ENCODE data around the gene PRDM16.

Gene PRDM16

GRCh38 chr1:3405974-3406867 lies 337.2 kb downstream of the PRDM16 start:
- 77% methylated on average over 16 of the region's 17 CpGs for WGBS
- H2AK5ac ChIP-seq (ENCODE audit: low read length, severe bottlenecking), result no peak overlapping the region

GRCh38 chr1:3407021-3407420 lies 338.0 kb downstream of the PRDM16 start:
- no peak overlapping the region for H3K27ac ChIP-seq (ENCODE audit: low read length, poor library complexity, severe bottlenecking)
- no peak overlapping the region for H4K8ac ChIP-seq (ENCODE audit: low read length)
- no peak overlapping the region for H2BK12ac ChIP-seq (ENCODE audit: low read length in 2 of 2)
- no peak overlapping the region for H4K91ac ChIP-seq (ENCODE audit: low read length)
- no peak overlapping the region for H3K4me3 ChIP-seq (ENCODE audit: insufficient read depth in 1 of 2, low read depth in 1 of 2, low read length in 2 of 2)
- no peak overlapping the region for H2BK15ac ChIP-seq (ENCODE audit: low read depth, poor library complexity, severe bottlenecking)
- H3K23ac ChIP-seq (ENCODE audit: low read length in 2 of 2), result no peak overlapping the region
- WGBS, result 95% methylated on average over 12 of the region's 12 CpGs
- no peak overlapping the region for H3K4me2 ChIP-seq (ENCODE audit: low read length, poor library complexity, severe bottlenecking)
- H3K18ac ChIP-seq (ENCODE audit: low read depth in 1 of 2, low read length in 2 of 2), result no peak overlapping the region
- H2BK5ac ChIP-seq (ENCODE audit: low read depth, low read length, poor library complexity, severe bottlenecking), result no peak overlapping the region
- H3K9ac ChIP-seq (ENCODE audit: low read length), result no peak overlapping the region
- H3K14ac ChIP-seq (ENCODE audit: low read length in 2 of 2), result no peak overlapping the region
- H3K36me3 ChIP-seq (ENCODE audit: control insufficient read depth in 1 of 2, insufficient read depth in 2 of 2, low read depth in 1 of 2, low read length in 2 of 2), result no peaks in the 10 kb centered on the region
- DNase-seq, result no peak
- H3K4me1 ChIP-seq (ENCODE audit: control insufficient read depth, insufficient read depth, low read depth, low read length), result peaks cover 8% of the 10 kb centered on the region
- H3K9me3 ChIP-seq (ENCODE audit: control insufficient read depth, low read length), result no peaks in the 10 kb centered on the region
- H3K4ac ChIP-seq (ENCODE audit: low read depth in 1 of 2, low read length in 2 of 2), result no peak overlapping the region
- peaks cover 7 to 17% of the 10 kb centered on the region in 2 experiments for H3K27me3 ChIP-seq (ENCODE audit: control insufficient read depth in 1 of 2, insufficient read depth in 1 of 2, low read length in 2 of 2)
- H2AFZ ChIP-seq (ENCODE audit: low read depth, low read length), result no peak overlapping the region
- H3K79me1 ChIP-seq (replicated peaks; ENCODE audit: low read length, poor library complexity, severe bottlenecking), result no peaks in the 10 kb centered on the region
- H2AK5ac ChIP-seq (ENCODE audit: low read length, severe bottlenecking), result no peak overlapping the region
- no peak overlapping the region for H2BK120ac ChIP-seq (ENCODE audit: low read depth, low read length)

More at GRCh38 chr1:3405974-3406867, 337.2 kb downstream of the PRDM16 start:
- Histone ChIP-seq H3K27ac (ENCODE audit: low read length, poor library complexity, severe bottlenecking) (no peak overlapping the region), H3K14ac (ENCODE audit: low read length in 2 of 2) (no peak overlapping the region), H3K27me3 (ENCODE audit: control insufficient read depth in 1 of 2, insufficient read depth in 1 of 2, low read length in 2 of 2) (peaks cover 7 to 9% of the 10 kb centered on the region in 2 experiments), H2AFZ (ENCODE audit: low read depth, low read length) (no peak overlapping the region), H3K9ac (ENCODE audit: low read length) (no peak overlapping the region), H2BK15ac (ENCODE audit: low read depth, poor library complexity, severe bottlenecking) (no peak overlapping the region), H3K79me1 (replicated peaks; ENCODE audit: low read length, poor library complexity, severe bottlenecking) (no peaks in the 10 kb centered on the region), H3K4me1 (ENCODE audit: control insufficient read depth, insufficient read depth, low read depth, low read length) (peaks cover 8% of the 10 kb centered on the region), H2BK120ac (ENCODE audit: low read depth, low read length) (no peak overlapping the region), H3K4me2 (ENCODE audit: low read length, poor library complexity, severe bottlenecking) (no peak overlapping the region), H2BK5ac (ENCODE audit: low read depth, low read length, poor library complexity, severe bottlenecking) (no peak overlapping the region), H3K36me3 (ENCODE audit: control insufficient read depth in 1 of 2, insufficient read depth in 2 of 2, low read depth in 1 of 2, low read length in 2 of 2) (no peaks in the 10 kb centered on the region), H3K9me3 (ENCODE audit: control insufficient read depth, low read length) (no peaks in the 10 kb centered on the region), H2BK12ac (ENCODE audit: low read length in 2 of 2) (no peak overlapping the region), H3K4ac (ENCODE audit: low read depth in 1 of 2, low read length in 2 of 2) (no peak overlapping the region), H3K4me3 (ENCODE audit: insufficient read depth in 1 of 2, low read depth in 1 of 2, low read length in 2 of 2) (no peak overlapping the region), H3K23ac (ENCODE audit: low read length in 2 of 2) (no peak overlapping the region), H4K91ac (ENCODE audit: low read length) (no peak overlapping the region), H3K18ac (ENCODE audit: low read depth in 1 of 2, low read length in 2 of 2) (no peak overlapping the region), H4K8ac (ENCODE audit: low read length) (no peak overlapping the region)
- DNase-seq, result no peak

DNA sequence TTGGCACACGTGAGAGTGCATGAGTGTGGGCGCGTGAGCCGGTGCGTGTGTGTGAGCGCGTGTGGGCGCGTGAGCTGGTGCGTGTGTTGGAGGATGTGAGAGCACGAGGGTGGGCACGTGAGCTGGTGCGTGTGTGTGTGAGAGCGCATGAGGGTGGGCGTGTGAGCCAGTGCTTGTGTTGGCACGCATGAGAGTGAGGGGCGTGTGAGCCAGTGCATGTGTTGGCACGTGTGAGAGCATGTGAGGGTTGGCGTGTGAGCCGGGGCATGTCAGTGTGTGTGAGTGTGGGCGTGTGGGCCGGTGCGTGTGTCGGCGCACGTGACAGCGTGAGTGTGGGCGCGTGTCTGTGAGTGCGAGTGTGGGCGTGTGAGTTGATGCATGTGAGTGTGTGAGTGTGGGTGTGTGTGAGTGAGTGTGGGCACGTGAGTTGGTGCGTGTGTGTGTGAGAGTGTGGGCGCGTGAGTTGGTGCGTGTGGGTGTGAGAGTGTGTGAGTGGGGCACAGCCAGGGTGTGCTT lies 339.8 kb downstream of the PRDM16 start:
- Histone ChIP-seq H4K91ac (ENCODE audit: low read length) (peak overlapping the region; percentile 25), H3K27me3 (ENCODE audit: control insufficient read depth in 1 of 2, insufficient read depth in 1 of 2, low read length in 2 of 2) (peaks cover 0 to 27% of the 10 kb centered on the region in 2 experiments), H3K27ac (ENCODE audit: low read length, poor library complexity, severe bottlenecking) (no peak overlapping the region), H3K4ac (ENCODE audit: low read depth in 1 of 2, low read length in 2 of 2) (no peak overlapping the region), H2BK12ac (ENCODE audit: low read length in 2 of 2) (no peak overlapping the region), H3K4me2 (ENCODE audit: low read length, poor library complexity, severe bottlenecking) (no peak overlapping the region), H2AFZ (ENCODE audit: low read depth, low read length) (no peak overlapping the region), H2AK5ac (ENCODE audit: low read length, severe bottlenecking) (no peak overlapping the region), H2BK5ac (ENCODE audit: low read depth, low read length, poor library complexity, severe bottlenecking) (no peak overlapping the region), H3K9ac (ENCODE audit: low read length) (no peak overlapping the region), H3K4me1 (ENCODE audit: control insufficient read depth, insufficient read depth, low read depth, low read length) (peaks cover 8% of the 10 kb centered on the region), H3K23ac (ENCODE audit: low read length in 2 of 2) (no peak overlapping the region), H3K18ac (ENCODE audit: low read depth in 1 of 2, low read length in 2 of 2) (no peak overlapping the region), H2BK15ac (ENCODE audit: low read depth, poor library complexity, severe bottlenecking) (no peak overlapping the region), H3K79me1 (replicated peaks; ENCODE audit: low read length, poor library complexity, severe bottlenecking) (no peaks in the 10 kb centered on the region), H3K36me3 (ENCODE audit: control insufficient read depth in 1 of 2, insufficient read depth in 2 of 2, low read depth in 1 of 2, low read length in 2 of 2) (no peaks in the 10 kb centered on the region), H2BK120ac (ENCODE audit: low read depth, low read length) (no peak overlapping the region), H3K4me3 (ENCODE audit: insufficient read depth in 1 of 2, low read depth in 1 of 2, low read length in 2 of 2) (peak overlapping the region in 1 of 2 experiments; percentile 14), H3K14ac (ENCODE audit: low read length in 2 of 2) (no peak overlapping the region), H4K8ac (ENCODE audit: low read length) (no peak overlapping the region), H3K9me3 (ENCODE audit: control insufficient read depth, low read length) (no peaks in the 10 kb centered on the region)
- no peak for DNase-seq
- 95% methylated on average over 36 of the region's 36 CpGs for WGBS

GRCh38 chr1:3409366-3410141 lies 340.6 kb downstream of the PRDM16 start:
- DNase-seq, result no peak
- Histone ChIP-seq H3K14ac (ENCODE audit: low read length in 2 of 2) (no peak overlapping the region), H2BK5ac (ENCODE audit: low read depth, low read length, poor library complexity, severe bottlenecking) (no peak overlapping the region), H3K4me1 (ENCODE audit: control insufficient read depth, insufficient read depth, low read depth, low read length) (peaks cover 8% of the 10 kb centered on the region), H3K4me2 (ENCODE audit: low read length, poor library complexity, severe bottlenecking) (no peak overlapping the region), H3K9me3 (ENCODE audit: control insufficient read depth, low read length) (no peaks in the 10 kb centered on the region), H2AFZ (ENCODE audit: low read depth, low read length) (no peak overlapping the region), H2BK120ac (ENCODE audit: low read depth, low read length) (no peak overlapping the region), H2AK5ac (ENCODE audit: low read length, severe bottlenecking) (no peak overlapping the region), H3K36me3 (ENCODE audit: control insufficient read depth in 1 of 2, insufficient read depth in 2 of 2, low read depth in 1 of 2, low read length in 2 of 2) (no peaks in the 10 kb centered on the region), H2BK15ac (ENCODE audit: low read depth, poor library complexity, severe bottlenecking) (no peak overlapping the region), H3K27ac (ENCODE audit: low read length, poor library complexity, severe bottlenecking) (no peak overlapping the region), H3K9ac (ENCODE audit: low read length) (no peak overlapping the region), H4K8ac (ENCODE audit: low read length) (no peak overlapping the region), H3K4ac (ENCODE audit: low read depth in 1 of 2, low read length in 2 of 2) (no peak overlapping the region), H4K91ac (ENCODE audit: low read length) (no peak overlapping the region), H2BK12ac (ENCODE audit: low read length in 2 of 2) (no peak overlapping the region), H3K27me3 (ENCODE audit: control insufficient read depth in 1 of 2, insufficient read depth in 1 of 2, low read length in 2 of 2) (peaks cover 0 to 27% of the 10 kb centered on the region in 2 experiments), H3K18ac (ENCODE audit: low read depth in 1 of 2, low read length in 2 of 2) (no peak overlapping the region), H3K23ac (ENCODE audit: low read length in 2 of 2) (no peak overlapping the region), H3K4me3 (ENCODE audit: insufficient read depth in 1 of 2, low read depth in 1 of 2, low read length in 2 of 2) (no peak overlapping the region), H3K79me1 (replicated peaks; ENCODE audit: low read length, poor library complexity, severe bottlenecking) (no peaks in the 10 kb centered on the region)
- WGBS, result 91% methylated on average over 19 of the region's 19 CpGs
